HEK293 (cell line): ENCODE results near the gene TFDP1.

ENCODE experiments used
- CTCF ChIA-PET: fragments of 350-600 bp; formaldehyde crosslinking; extraction: SDS; loops from one replicate; lab custom pipeline; 2021; ENCODE audit warnings: antibody characterized with exemption; lab: Yijun Ruan, JAX
- POLR2A ChIA-PET: fragments of 300-600 bp; formaldehyde crosslinking; extraction: SDS; loops from one replicate; lab custom pipeline; 2020; ENCODE audit warnings: antibody characterized with exemption, inconsistent platforms; lab: Yijun Ruan, JAX
- H3K27ac ChIP-seq: fragments of 200-500 bp; sonication (Bioruptor generic); 2 replicates; pipeline ENCODE4 v1.5.1; 2014; ENCODE audit warnings: low read depth, low read length, control low read depth, inconsistent platforms; ENCODE audit errors: extremely low read depth
- H3K36me3 ChIP-seq, 2 experiments: fragments of 200-500 bp in 1 of 2; sonication (Bioruptor generic) in 1 of 2; 1 replicate in 1 of 2; 2 replicates in 1 of 2; pipeline ENCODE4 v1.5.1; 2014 to 2017; ENCODE audit warnings: inconsistent platforms in 2 of 2, low read length in 2 of 2; ENCODE audit not compliant: control insufficient read depth in 2 of 2, insufficient read depth in 1 of 2
- H3K4me1 ChIP-seq: fragments of 200-500 bp; sonication (Bioruptor generic); 2 replicates; pipeline ENCODE4 v1.5.1; 2014; ENCODE audit warnings: mild to moderate bottlenecking, low read length, inconsistent platforms; ENCODE audit not compliant: control insufficient read depth, insufficient read depth
- H3K4me3 ChIP-seq: 2 replicates; pipeline ENCODE4 v1.5.1; 2011; ENCODE audit warnings: low read depth, mild to moderate bottlenecking, control low read depth, low read length, moderate library complexity
- H3K9me3 ChIP-seq: fragments of 200-500 bp; sonication (Bioruptor generic); 2 replicates; pipeline ENCODE4 v1.5.1; 2014; ENCODE audit warnings: low read depth, low read length, inconsistent platforms; ENCODE audit not compliant: control insufficient read depth, insufficient read depth
- EGR2 ChIP-seq: fragments of 450-650 bp; formaldehyde crosslinking; IDR thresholded peaks from 2 replicates; pipeline ENCODE4 v1.5.1; 2016; ENCODE audit warnings: low read depth, missing biosample characterization, missing genetic modification characterization
- GLIS1 ChIP-seq: fragments of 450-650 bp; formaldehyde crosslinking; IDR thresholded peaks from 2 replicates; pipeline ENCODE4 v1.5.1; 2016; ENCODE audit warnings: missing biosample characterization, missing genetic modification characterization
- PRDM4 ChIP-seq: fragments of 450-650 bp; formaldehyde crosslinking; IDR thresholded peaks from 2 replicates; pipeline ENCODE4 v1.5.1; 2017; ENCODE audit warnings: missing biosample characterization, missing genetic modification characterization
- SP3 ChIP-seq: fragments of 450-650 bp; formaldehyde crosslinking; IDR thresholded peaks from 2 replicates; pipeline ENCODE4 v1.5.1; 2016; ENCODE audit warnings: missing biosample characterization, missing genetic modification characterization
- TSHZ1 ChIP-seq: fragments of 450-650 bp; formaldehyde crosslinking; IDR thresholded peaks from 2 replicates; pipeline ENCODE4 v1.5.1; 2016; ENCODE audit warnings: missing biosample characterization, missing genetic modification characterization, borderline replicate concordance
- ZBTB1 ChIP-seq: fragments of 450-650 bp; formaldehyde crosslinking; IDR thresholded peaks from 2 replicates; pipeline ENCODE4 v1.5.1; 2016; ENCODE audit warnings: missing biosample characterization, missing genetic modification characterization
- ZNF274 ChIP-seq, 2 experiments: fragments of 200-500 bp in 1 of 2; fragments of 450-650 bp in 1 of 2; sonication (Bioruptor generic) in 1 of 2; formaldehyde crosslinking in 1 of 2; IDR thresholded peaks; 2 replicates each; pipeline versions ENCODE4 v1.5.1 to v1.6.1; 2014 to 2016; ENCODE audit warnings: borderline replicate concordance in 1 of 2, inconsistent platforms in 1 of 2, low read length in 1 of 2, missing biosample characterization in 1 of 2, missing genetic modification characterization in 1 of 2
- ZNF544 ChIP-seq: fragments of 450-650 bp; formaldehyde crosslinking; IDR thresholded peaks from 2 replicates; pipeline ENCODE4 v1.5.0; 2017; ENCODE audit warnings: missing biosample characterization, missing genetic modification characterization
- ZNF549 ChIP-seq: fragments of 450-650 bp; IDR thresholded peaks from 2 replicates; pipeline ENCODE4 v1.5.1; 2018; ENCODE audit warnings: missing biosample characterization, missing genetic modification characterization, mild to moderate bottlenecking, inconsistent platforms, moderate library complexity
- ZNF621 ChIP-seq: fragments of 450-650 bp; formaldehyde crosslinking; IDR thresholded peaks from 2 replicates; pipeline ENCODE4 v1.5.1; 2017; ENCODE audit warnings: missing biosample characterization, missing genetic modification characterization
- ZNF660 ChIP-seq: fragments of 450-650 bp; IDR thresholded peaks from 2 replicates; pipeline ENCODE4 v1.5.1; 2018; ENCODE audit warnings: missing biosample characterization, mild to moderate bottlenecking, missing genetic modification characterization
- TF ChIP-seq, protein P1 (sequence below): fragments of 450-650 bp; formaldehyde crosslinking; conservative IDR thresholded peaks from 2 replicates; pipeline ENCODE4 v1.5.1; 2016; ENCODE audit warnings: low read depth, missing biosample characterization, missing genetic modification characterization
- TF ChIP-seq, protein P2 (sequence below): fragments of 450-650 bp; formaldehyde crosslinking; IDR thresholded peaks from 2 replicates; pipeline ENCODE4 v1.5.1; 2016; ENCODE audit warnings: missing biosample characterization, missing genetic modification characterization

Gene TFDP1

DNA sequence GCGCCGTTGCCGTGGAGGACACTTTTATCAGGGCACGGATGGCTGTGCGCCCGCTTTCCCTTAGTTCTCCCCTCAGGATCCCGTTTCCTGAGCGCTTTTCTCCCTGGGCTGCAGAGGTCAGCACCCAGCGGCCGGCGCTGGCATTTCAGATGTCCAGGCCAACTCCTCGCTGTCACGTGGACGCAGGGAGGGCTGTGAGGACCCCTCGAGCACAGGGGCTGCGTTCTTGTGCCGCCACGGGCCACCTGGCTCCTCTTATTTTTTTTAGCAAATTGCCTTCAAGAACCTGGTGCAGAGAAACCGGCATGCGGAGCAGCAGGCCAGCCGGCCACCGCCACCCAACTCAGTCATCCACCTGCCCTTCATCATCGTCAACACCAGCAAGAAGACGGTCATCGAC, 51.2 kb downstream of the TFDP1 start:
- peaks cover 0 to 99% of the 10 kb centered on the region in 2 experiments; a peak in 2 of 3 replicates for H3K36me3 ChIP-seq
- CTCF ChIA-PET: no interaction called here

DNA sequence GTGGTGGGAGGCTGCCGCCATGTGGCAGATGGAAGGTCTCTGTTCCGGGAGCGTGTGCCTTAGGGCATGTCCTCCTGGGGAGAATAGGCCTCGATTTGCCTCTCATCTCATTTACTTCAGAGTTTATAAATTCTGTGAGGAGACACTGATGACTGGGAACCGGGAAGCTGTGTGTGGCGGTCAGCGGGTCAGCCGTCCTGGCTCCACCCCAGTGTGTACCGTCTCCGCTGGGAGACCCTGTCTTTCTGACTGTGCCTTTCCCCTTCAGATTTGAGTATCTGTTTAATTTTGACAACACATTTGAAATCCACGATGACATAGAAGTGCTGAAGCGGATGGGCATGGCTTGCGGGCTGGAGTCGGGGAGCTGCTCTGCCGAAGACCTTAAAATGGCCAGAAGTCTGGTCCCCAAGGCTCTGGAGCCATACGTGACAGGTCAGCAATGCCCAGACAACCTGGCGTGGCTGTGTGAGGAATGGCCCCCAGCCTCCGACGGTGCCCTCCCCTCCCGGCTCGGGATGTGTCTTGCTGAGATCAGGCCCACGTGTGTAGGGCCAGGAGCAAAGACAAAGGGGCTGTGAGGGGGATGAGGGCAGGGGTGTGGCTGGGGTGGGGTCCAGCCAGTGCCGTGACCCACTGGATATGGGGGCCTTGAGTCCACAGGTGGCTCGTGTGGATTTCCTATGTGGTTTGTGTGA, 51.9 kb downstream of the TFDP1 start:
- Histone ChIP-seq H3K4me3 (no peak overlapping the region), H3K4me1 (no peaks in the 10 kb centered on the region), H3K27ac (no peak overlapping the region), H3K9me3 (no peaks in the 10 kb centered on the region), H3K36me3 (peaks cover 0 to 95% of the 10 kb centered on the region in 2 experiments; a peak in 2 of 3 replicates)
- ChIA-PET CTCF (no interaction called here), POLR2A (no interaction called here)
- TF ChIP-seq ZNF544 (tag by site-specific recombination): no peak
- TF ChIP-seq, protein P1, sequence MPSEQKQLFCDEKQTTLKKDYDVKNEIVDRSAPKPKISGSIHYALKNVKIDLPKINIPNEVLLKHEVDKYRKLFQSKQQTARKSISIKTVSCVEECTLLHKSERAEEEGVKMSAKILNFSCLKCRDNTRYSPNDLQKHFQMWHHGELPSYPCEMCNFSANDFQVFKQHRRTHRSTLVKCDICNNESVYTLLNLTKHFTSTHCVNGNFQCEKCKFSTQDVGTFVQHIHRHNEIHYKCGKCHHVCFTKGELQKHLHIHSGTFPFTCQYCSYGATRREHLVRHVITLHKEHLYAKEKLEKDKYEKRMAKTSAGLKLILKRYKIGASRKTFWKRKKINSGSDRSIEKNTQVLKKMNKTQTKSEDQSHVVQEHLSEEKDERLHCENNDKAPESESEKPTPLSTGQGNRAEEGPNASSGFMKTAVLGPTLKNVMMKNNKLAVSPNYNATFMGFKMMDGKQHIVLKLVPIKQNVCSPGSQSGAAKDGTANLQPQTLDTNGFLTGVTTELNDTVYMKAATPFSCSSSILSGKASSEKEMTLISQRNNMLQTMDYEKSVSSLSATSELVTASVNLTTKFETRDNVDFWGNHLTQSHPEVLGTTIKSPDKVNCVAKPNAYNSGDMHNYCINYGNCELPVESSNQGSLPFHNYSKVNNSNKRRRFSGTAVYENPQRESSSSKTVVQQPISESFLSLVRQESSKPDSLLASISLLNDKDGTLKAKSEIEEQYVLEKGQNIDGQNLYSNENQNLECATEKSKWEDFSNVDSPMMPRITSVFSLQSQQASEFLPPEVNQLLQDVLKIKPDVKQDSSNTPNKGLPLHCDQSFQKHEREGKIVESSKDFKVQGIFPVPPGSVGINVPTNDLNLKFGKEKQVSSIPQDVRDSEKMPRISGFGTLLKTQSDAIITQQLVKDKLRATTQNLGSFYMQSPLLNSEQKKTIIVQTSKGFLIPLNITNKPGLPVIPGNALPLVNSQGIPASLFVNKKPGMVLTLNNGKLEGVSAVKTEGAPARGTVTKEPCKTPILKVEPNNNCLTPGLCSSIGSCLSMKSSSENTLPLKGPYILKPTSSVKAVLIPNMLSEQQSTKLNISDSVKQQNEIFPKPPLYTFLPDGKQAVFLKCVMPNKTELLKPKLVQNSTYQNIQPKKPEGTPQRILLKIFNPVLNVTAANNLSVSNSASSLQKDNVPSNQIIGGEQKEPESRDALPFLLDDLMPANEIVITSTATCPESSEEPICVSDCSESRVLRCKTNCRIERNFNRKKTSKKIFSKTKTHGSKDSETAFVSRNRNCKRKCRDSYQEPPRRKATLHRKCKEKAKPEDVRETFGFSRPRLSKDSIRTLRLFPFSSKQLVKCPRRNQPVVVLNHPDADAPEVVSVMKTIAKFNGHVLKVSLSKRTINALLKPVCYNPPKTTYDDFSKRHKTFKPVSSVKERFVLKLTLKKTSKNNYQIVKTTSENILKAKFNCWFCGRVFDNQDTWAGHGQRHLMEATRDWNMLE (tag by site-specific recombination): no peak
- TF ChIP-seq ZNF621 (tag by site-specific recombination): no peak
- TF ChIP-seq PRDM4 (tag by site-specific recombination): no peak
- no peak for TF ChIP-seq ZNF274 (IDR thresholded peaks at IDR 0.05; ENCODE audit: low read length)
- no peak for TF ChIP-seq ZNF274 (tag by site-specific recombination; IDR thresholded peaks at IDR 0.05; ENCODE audit: borderline replicate concordance)
- no peak for TF ChIP-seq EGR2 (tag by site-specific recombination)
- no peak for TF ChIP-seq ZBTB1 (tag by site-specific recombination)
- TF ChIP-seq ZNF660 (tag by site-specific recombination): no peak
- no peak for TF ChIP-seq ZNF549 (tag by site-specific recombination)
- TF ChIP-seq GLIS1 (tag by site-specific recombination): no peak

More for the DNA sequence above, 51.2 kb downstream of the TFDP1 start:
- Histone ChIP-seq H3K27ac (no peak overlapping the region), H3K4me3 (no peak overlapping the region), H3K4me1 (no peaks in the 10 kb centered on the region), H3K9me3 (no peaks in the 10 kb centered on the region)
- TF ChIP-seq, protein P2, sequence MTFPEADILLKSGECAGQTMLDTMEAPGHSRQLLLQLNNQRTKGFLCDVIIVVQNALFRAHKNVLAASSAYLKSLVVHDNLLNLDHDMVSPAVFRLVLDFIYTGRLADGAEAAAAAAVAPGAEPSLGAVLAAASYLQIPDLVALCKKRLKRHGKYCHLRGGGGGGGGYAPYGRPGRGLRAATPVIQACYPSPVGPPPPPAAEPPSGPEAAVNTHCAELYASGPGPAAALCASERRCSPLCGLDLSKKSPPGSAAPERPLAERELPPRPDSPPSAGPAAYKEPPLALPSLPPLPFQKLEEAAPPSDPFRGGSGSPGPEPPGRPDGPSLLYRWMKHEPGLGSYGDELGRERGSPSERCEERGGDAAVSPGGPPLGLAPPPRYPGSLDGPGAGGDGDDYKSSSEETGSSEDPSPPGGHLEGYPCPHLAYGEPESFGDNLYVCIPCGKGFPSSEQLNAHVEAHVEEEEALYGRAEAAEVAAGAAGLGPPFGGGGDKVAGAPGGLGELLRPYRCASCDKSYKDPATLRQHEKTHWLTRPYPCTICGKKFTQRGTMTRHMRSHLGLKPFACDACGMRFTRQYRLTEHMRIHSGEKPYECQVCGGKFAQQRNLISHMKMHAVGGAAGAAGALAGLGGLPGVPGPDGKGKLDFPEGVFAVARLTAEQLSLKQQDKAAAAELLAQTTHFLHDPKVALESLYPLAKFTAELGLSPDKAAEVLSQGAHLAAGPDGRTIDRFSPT (tag by site-specific recombination): no peak
- no peak for TF ChIP-seq SP3 (tag by site-specific recombination)
- TF ChIP-seq TSHZ1 (tag by site-specific recombination): no peak
- POLR2A ChIA-PET: no interaction called here
